Panc1 (cell line): Measurements from ENCODE around the gene FAM151A. TPM values are rescaled to one million over a fixed set of nuclear protein-coding genes. Genes with fewer than 3 reads are reported as not detected.

Source experiments
- ATAC-seq: fragments of 200-7000 bp; cut with Tn5 transposase; 2 replicates; pipeline ENCODE4 v1.9.1; 2020; ENCODE audit warnings: mild to moderate bottlenecking, moderate library complexity
- BruUV-seq: library from RNA; stranded (reverse); fragments of 400-500 nt; replicated peaks from 2 replicates; lab custom pipeline; 2021; lab: Mats Ljungman, UMichigan
- CTCF ChIA-PET: fragments of 300-600 bp; sonication (Branson Sonifier 250); formaldehyde crosslinking; loops from one replicate; lab custom pipeline; 2022; ENCODE audit warnings: antibody characterized with exemption; lab: Charles Lee
- POLR2A ChIA-PET: fragments of 300-600 bp; sonication (Branson Sonifier 250); formaldehyde crosslinking; loops from one replicate; lab custom pipeline; 2022; ENCODE audit warnings: antibody characterized with exemption; lab: Charles Lee
- DNase-seq: peaks from one replicate; pipeline ENCODE4 v3.0.0-alpha.2; 2010; ENCODE audit warnings: low read depth, low spot score
- H3K27ac ChIP-seq: 2 replicates; pipeline ENCODE4 v1.5.1; 2011; ENCODE audit warnings: mild to moderate bottlenecking, low read length, inconsistent platforms
- H3K27me3 ChIP-seq: fragments of 200-500 bp; sonication (Bioruptor generic); 2 replicates; pipeline ENCODE4 v1.6.0; 2014; ENCODE audit warnings: low read length, inconsistent platforms; ENCODE audit not compliant: control insufficient read depth, insufficient read depth
- H3K36me3 ChIP-seq: fragments of 200-500 bp; sonication (Bioruptor generic); 2 replicates; pipeline ENCODE4 v1.5.1; 2014; ENCODE audit warnings: inconsistent platforms, mild to moderate bottlenecking, low read length, moderate library complexity; ENCODE audit not compliant: control insufficient read depth, insufficient read depth
- H3K4me1 ChIP-seq: 2 replicates; pipeline ENCODE4 v1.5.1; 2011; ENCODE audit warnings: inconsistent platforms, mild to moderate bottlenecking, low read length, moderate library complexity; ENCODE audit not compliant: control insufficient read depth, insufficient read depth
- H3K4me3 ChIP-seq, 2 experiments: 2 replicates each; pipeline ENCODE4 v1.5.1; 2011 to 2012; ENCODE audit warnings: low read depth in 2 of 2, low read length in 2 of 2, mild to moderate bottlenecking in 2 of 2, inconsistent platforms in 1 of 2, moderate library complexity in 1 of 2
- H3K9me3 ChIP-seq: fragments of 200-500 bp; sonication (Bioruptor generic); 2 replicates; pipeline ENCODE4 v1.5.1; 2014; ENCODE audit warnings: low read depth, mild to moderate bottlenecking, inconsistent platforms, low read length, moderate library complexity; ENCODE audit not compliant: control insufficient read depth, insufficient read depth
- CTCF ChIP-seq: fragments of 450-650 bp; IDR thresholded peaks from 2 replicates; pipeline ENCODE4 v1.5.1; 2017; ENCODE audit warnings: mild to moderate bottlenecking
- POLR2AphosphoS5 ChIP-seq: IDR thresholded peaks from 2 replicates; pipeline ENCODE4 v1.6.1; 2012; ENCODE audit warnings: mild to moderate bottlenecking, low read depth, low read length, moderate library complexity
- SIN3A ChIP-seq: IDR thresholded peaks from 2 replicates; pipeline ENCODE4 v1.6.1; 2012; ENCODE audit warnings: low read depth, mild to moderate bottlenecking, low read length, moderate library complexity, borderline replicate concordance; ENCODE audit not compliant: insufficient read depth
- TCF7L2 ChIP-seq: IDR thresholded peaks from 2 replicates; pipeline ENCODE4 v1.6.1; 2011; ENCODE audit warnings: mild to moderate bottlenecking, low read depth, low read length, inconsistent platforms
- in situ Hi-C: cut with HindIII; loops from 2 replicates; pipeline ENCODE4 v1.10.0; 2016; ENCODE audit warnings: low sequenced_read_pairs, low pct_unique_long_range_greater_than_20kb
- intact Hi-C: fragments of 100-400 bp; cut with micrococcal nuclease; formaldehyde crosslinking; loops from one replicate; pipeline ENCODE4 v1.10.0; 2022; ENCODE audit not compliant: unreplicated experiment
- total RNA-seq: library from RNA; stranded (reverse); gene quantifications from one replicate; pipeline ENCODE4 v1.2.1, GENCODE V29; 2021; ENCODE audit not compliant: unreplicated experiment
- TF ChIP-seq, protein P1 (sequence below), 2 experiments: IDR thresholded peaks; 2 replicates each; pipeline ENCODE4 v1.6.1; 2011 to 2012; ENCODE audit warnings: low read depth in 2 of 2, control low read depth in 1 of 2, low read length in 1 of 2, mild to moderate bottlenecking in 1 of 2, moderate library complexity in 1 of 2; ENCODE audit not compliant: insufficient read depth in 1 of 2

Gene FAM151A
- total RNA-seq, 1 experiment from 2014 or later, result not detected

DNA sequence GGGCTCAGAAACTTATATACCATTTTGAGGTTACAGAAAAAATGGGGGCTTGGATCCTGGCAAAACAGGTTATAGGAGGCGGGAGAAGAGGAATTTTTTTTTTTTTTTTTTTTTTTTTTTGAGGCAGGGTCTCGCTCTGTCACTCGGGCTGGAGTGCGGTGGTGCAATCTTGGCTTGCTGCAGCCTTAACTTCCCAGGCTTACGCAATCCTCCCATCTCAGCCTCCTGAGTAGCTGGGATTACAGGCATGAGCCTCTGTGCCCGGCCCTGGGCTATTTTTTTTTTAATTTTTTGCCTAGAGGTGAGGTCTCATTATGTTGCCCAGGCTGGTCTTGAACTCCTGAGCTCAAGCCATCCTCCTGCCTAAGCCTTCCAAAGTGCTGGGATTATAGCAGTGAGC, 43.0 kb upstream of the FAM151A start:
- POLR2A ChIA-PET, result no interaction called here
- intact Hi-C loops, result no loop called here

GRCh38 chr1:54665852-54666251, 42.5 kb upstream of the FAM151A start:
- no peaks in the 10 kb centered on the region for H3K27me3 ChIP-seq
- no peak overlapping the region for H3K4me3 ChIP-seq
- POLR2A ChIA-PET, result no interaction called here
- H3K27ac ChIP-seq, result no peak overlapping the region
- no peak for ATAC-seq
- no peaks in the 10 kb centered on the region for H3K4me1 ChIP-seq
- no peaks in the 10 kb centered on the region for H3K36me3 ChIP-seq
- in situ Hi-C loops (no loop called here), intact Hi-C loops (no loop called here)
- BruUV-seq, result no TSS peak
- no peak for DNase-seq
- no peak for TF ChIP-seq SIN3A
- TF ChIP-seq, protein P1, sequence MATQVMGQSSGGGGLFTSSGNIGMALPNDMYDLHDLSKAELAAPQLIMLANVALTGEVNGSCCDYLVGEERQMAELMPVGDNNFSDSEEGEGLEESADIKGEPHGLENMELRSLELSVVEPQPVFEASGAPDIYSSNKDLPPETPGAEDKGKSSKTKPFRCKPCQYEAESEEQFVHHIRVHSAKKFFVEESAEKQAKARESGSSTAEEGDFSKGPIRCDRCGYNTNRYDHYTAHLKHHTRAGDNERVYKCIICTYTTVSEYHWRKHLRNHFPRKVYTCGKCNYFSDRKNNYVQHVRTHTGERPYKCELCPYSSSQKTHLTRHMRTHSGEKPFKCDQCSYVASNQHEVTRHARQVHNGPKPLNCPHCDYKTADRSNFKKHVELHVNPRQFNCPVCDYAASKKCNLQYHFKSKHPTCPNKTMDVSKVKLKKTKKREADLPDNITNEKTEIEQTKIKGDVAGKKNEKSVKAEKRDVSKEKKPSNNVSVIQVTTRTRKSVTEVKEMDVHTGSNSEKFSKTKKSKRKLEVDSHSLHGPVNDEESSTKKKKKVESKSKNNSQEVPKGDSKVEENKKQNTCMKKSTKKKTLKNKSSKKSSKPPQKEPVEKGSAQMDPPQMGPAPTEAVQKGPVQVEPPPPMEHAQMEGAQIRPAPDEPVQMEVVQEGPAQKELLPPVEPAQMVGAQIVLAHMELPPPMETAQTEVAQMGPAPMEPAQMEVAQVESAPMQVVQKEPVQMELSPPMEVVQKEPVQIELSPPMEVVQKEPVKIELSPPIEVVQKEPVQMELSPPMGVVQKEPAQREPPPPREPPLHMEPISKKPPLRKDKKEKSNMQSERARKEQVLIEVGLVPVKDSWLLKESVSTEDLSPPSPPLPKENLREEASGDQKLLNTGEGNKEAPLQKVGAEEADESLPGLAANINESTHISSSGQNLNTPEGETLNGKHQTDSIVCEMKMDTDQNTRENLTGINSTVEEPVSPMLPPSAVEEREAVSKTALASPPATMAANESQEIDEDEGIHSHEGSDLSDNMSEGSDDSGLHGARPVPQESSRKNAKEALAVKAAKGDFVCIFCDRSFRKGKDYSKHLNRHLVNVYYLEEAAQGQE (IDR thresholded peaks at IDR 0.05; ENCODE audit: insufficient read depth in 1 of 2, low read depth in 2 of 2, low read length in 1 of 2), result no peak
- TF ChIP-seq POLR2AphosphoS5, result no peak
- TF ChIP-seq CTCF, result no peak
- no peak for TF ChIP-seq TCF7L2
- H3K9me3 ChIP-seq, result no peaks in the 10 kb centered on the region
- CTCF ChIA-PET, result no interaction called here

More for the DNA sequence above, 43.0 kb upstream of the FAM151A start:
- H3K9me3 ChIP-seq, result no peaks in the 10 kb centered on the region
- ATAC-seq (no peak), DNase-seq (no peak)
- no peaks in the 10 kb centered on the region for H3K36me3 ChIP-seq
- no TSS peak for BruUV-seq
- no peaks in the 10 kb centered on the region for H3K4me1 ChIP-seq
- CTCF ChIA-PET, result no interaction called here
- no peaks in the 10 kb centered on the region for H3K27me3 ChIP-seq
- H3K4me3 ChIP-seq, result no peak overlapping the region
- no peak for TF ChIP-seq CTCF
- no peak for TF ChIP-seq POLR2AphosphoS5
- TF ChIP-seq SIN3A, result no peak
- no peak for TF ChIP-seq TCF7L2
- TF ChIP-seq, protein P1 (IDR thresholded peaks at IDR 0.05; ENCODE audit: insufficient read depth in 1 of 2, low read depth in 2 of 2, low read length in 1 of 2), result no peak
- in situ Hi-C loops, result no loop called here
- no peak overlapping the region for H3K27ac ChIP-seq
